WTC11 (cell line): ENCODE data around the gene MFAP1. TPM values are rescaled to one million over a fixed set of nuclear protein-coding genes. Genes with fewer than 3 reads are reported as not detected.

Source experiments
- ATAC-seq: fragments of 200-7000 bp; cut with Tn5 transposase; 2 replicates; pipeline ENCODE4 v1.10.0; 2021; ENCODE audit warnings: mild to moderate bottlenecking, moderate library complexity
- CTCF ChIA-PET: fragments of 300-600 bp; sonication (Branson Sonifier 250); formaldehyde crosslinking; loops from one replicate; lab custom pipeline; 2021; ENCODE audit warnings: antibody characterized with exemption; lab: Charles Lee
- POLR2A ChIA-PET: fragments of 350-600 bp; sonication (Branson Sonifier 250); formaldehyde crosslinking; loops from one replicate; lab custom pipeline; 2021; ENCODE audit warnings: antibody characterized with exemption; lab: Charles Lee
- DNase-seq: peaks from one replicate; pipeline ENCODE4 v3.0.0; 2021; ENCODE audit warnings: low spot score
- H3K27ac Mint-ChIP-seq: 2 replicates; pipeline ENCODE4 v1.8.0; 2021; ENCODE audit warnings: mixed read lengths
- H3K27me3 Mint-ChIP-seq: 2 replicates; pipeline ENCODE4 v1.8.0; 2021; ENCODE audit warnings: low read depth, mild to moderate bottlenecking, moderate library complexity, mixed read lengths
- H3K36me3 Mint-ChIP-seq: 2 replicates; pipeline ENCODE4 v1.8.0; 2021; ENCODE audit warnings: mixed read lengths
- H3K4me1 Mint-ChIP-seq: 2 replicates; pipeline ENCODE4 v1.8.0; 2022; ENCODE audit warnings: mixed read lengths
- H3K4me3 Mint-ChIP-seq: 2 replicates; pipeline ENCODE4 v1.8.0; 2021; ENCODE audit warnings: mild to moderate bottlenecking, moderate library complexity, mixed read lengths
- H3K9me3 Mint-ChIP-seq: 2 replicates; pipeline ENCODE4 v1.8.0; 2021; ENCODE audit warnings: mixed read lengths
- ATF1 ChIP-seq: sonication (generic); formaldehyde crosslinking; IDR thresholded peaks from 2 replicates; pipeline ENCODE4 v1.8.1; 2023; ENCODE audit warnings: mild to moderate bottlenecking, moderate library complexity, missing genetic modification reagents
- EMX1 ChIP-seq: fragments of 250-450 bp; sonication (Bioruptor Pico); IDR thresholded peaks from 2 replicates; pipeline ENCODE4 v1.8.0; 2021; ENCODE audit warnings: mild to moderate bottlenecking
- ETV6 ChIP-seq: sonication (generic); formaldehyde crosslinking; IDR thresholded peaks from 2 replicates; pipeline ENCODE4 v1.8.1; 2022; ENCODE audit warnings: mild to moderate bottlenecking, missing genetic modification reagents
- FOXJ3 ChIP-seq: sonication (generic); formaldehyde crosslinking; IDR thresholded peaks from 2 replicates; pipeline ENCODE4 v1.9.0; 2021; ENCODE audit warnings: missing genetic modification reagents, mild to moderate bottlenecking, borderline replicate concordance
- FOXP1 ChIP-seq: sonication (generic); formaldehyde crosslinking; IDR thresholded peaks from 2 replicates; pipeline ENCODE4 v1.8.0; 2022; ENCODE audit warnings: missing genetic modification reagents, mild to moderate bottlenecking, moderate library complexity, borderline replicate concordance
- JUN ChIP-seq: sonication (generic); formaldehyde crosslinking; IDR thresholded peaks from 2 replicates; pipeline ENCODE4 v1.8.0; 2023; ENCODE audit warnings: mild to moderate bottlenecking, missing genetic modification reagents
- KAT7 ChIP-seq: sonication (generic); formaldehyde crosslinking; IDR thresholded peaks from 2 replicates; pipeline ENCODE4 v1.8.1; 2023; ENCODE audit warnings: missing genetic modification reagents, mild to moderate bottlenecking, borderline replicate concordance
- NFYB ChIP-seq: sonication (generic); formaldehyde crosslinking; conservative IDR thresholded peaks from 2 replicates; pipeline ENCODE4 v1.8.0; 2022; ENCODE audit warnings: low read depth, missing genetic modification reagents
- OVOL2 ChIP-seq: fragments of 250-450 bp; sonication (Bioruptor Pico); IDR thresholded peaks from 2 replicates; pipeline ENCODE4 v1.9.0; 2021; ENCODE audit warnings: mild to moderate bottlenecking, borderline replicate concordance
- TP53 ChIP-seq: sonication (generic); formaldehyde crosslinking; IDR thresholded peaks from 2 replicates; pipeline ENCODE4 v1.8.1; 2023; ENCODE audit warnings: mild to moderate bottlenecking, missing genetic modification reagents
- ZNF219 ChIP-seq: sonication (generic); formaldehyde crosslinking; IDR thresholded peaks from 2 replicates; pipeline ENCODE4 v1.8.0; 2023; ENCODE audit warnings: missing genetic modification reagents, mild to moderate bottlenecking, borderline replicate concordance
- total RNA-seq: library from RNA; stranded (reverse); gene quantifications from 3 replicates; pipeline ENCODE4 v1.2.3, GENCODE V29; 2021
- TF ChIP-seq, protein P1 (sequence below): fragments of 250-450 bp; sonication (Bioruptor Pico); IDR thresholded peaks from 2 replicates; pipeline ENCODE4 v1.9.0; 2021; ENCODE audit warnings: mild to moderate bottlenecking
- TF ChIP-seq, protein P2 (sequence below): fragments of 250-450 bp; sonication (Bioruptor Pico); IDR thresholded peaks from 2 replicates; pipeline ENCODE4 v1.8.0; 2021; ENCODE audit warnings: mild to moderate bottlenecking
- TF ChIP-seq, protein P3 (sequence below): fragments of 200-600 bp; IDR thresholded peaks from 2 replicates; pipeline ENCODE4 v1.8.0; 2022; ENCODE audit warnings: antibody characterized with exemption
- TF ChIP-seq, protein P4 (sequence below): sonication (generic); formaldehyde crosslinking; IDR thresholded peaks from 2 replicates; pipeline ENCODE4 v1.8.0; 2023; ENCODE audit warnings: mild to moderate bottlenecking, missing genetic modification reagents
- TF ChIP-seq, protein P5 (sequence below): sonication (generic); formaldehyde crosslinking; IDR thresholded peaks from 2 replicates; pipeline ENCODE4 v1.8.0; 2023; ENCODE audit warnings: missing genetic modification reagents
- TF ChIP-seq, protein P6 (sequence below): sonication (generic); formaldehyde crosslinking; IDR thresholded peaks from 2 replicates; pipeline ENCODE4 v1.8.1; 2022; ENCODE audit warnings: low read depth, missing genetic modification reagents, borderline replicate concordance
- TF ChIP-seq, protein P7 (sequence below): sonication (generic); formaldehyde crosslinking; conservative IDR thresholded peaks from 2 replicates; pipeline ENCODE4 v1.8.1; 2022; ENCODE audit warnings: mild to moderate bottlenecking, missing genetic modification reagents
- TF ChIP-seq, protein P8 (sequence below): sonication (generic); formaldehyde crosslinking; IDR thresholded peaks from 2 replicates; pipeline ENCODE4 v1.8.0; 2022; ENCODE audit warnings: mild to moderate bottlenecking, missing genetic modification reagents

The MFAP1 gene
- total RNA-seq, 1 experiment from 2014 or later, result 32.4 TPM

DNA sequence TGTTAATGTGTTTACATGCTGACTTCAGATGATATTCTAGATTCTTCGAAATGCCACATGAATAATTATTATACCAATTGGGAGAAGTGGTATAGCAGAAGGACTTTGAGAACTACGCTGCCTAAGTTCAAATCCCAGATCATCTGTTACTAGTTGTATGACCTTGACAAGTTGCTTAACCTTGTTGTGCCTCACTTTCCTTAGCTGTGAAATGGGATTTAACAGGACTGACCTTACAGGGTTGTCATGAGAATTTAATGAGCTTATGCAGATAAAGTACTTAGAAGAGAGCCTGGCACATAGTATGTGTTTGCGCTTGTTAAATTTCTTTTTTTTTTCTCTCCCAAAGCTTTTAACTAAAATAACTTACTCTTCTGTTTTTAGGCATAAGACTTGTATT, 26.8 kb upstream of the MFAP1 start:
- Mint-ChIP-seq H3K4me1 (no peaks in the 10 kb centered on the region), H3K9me3 (no peaks in the 10 kb centered on the region), H3K27ac (no peak overlapping the region), H3K36me3 (peaks cover 24% of the 10 kb centered on the region), H3K27me3 (no peaks in the 10 kb centered on the region), H3K4me3 (no peak overlapping the region)
- ChIA-PET POLR2A (no interaction called here), CTCF (no interaction called here)
- ATAC-seq (no peak), DNase-seq (no peak)
- TF ChIP-seq JUN, result no peak
- TF ChIP-seq, protein P1, sequence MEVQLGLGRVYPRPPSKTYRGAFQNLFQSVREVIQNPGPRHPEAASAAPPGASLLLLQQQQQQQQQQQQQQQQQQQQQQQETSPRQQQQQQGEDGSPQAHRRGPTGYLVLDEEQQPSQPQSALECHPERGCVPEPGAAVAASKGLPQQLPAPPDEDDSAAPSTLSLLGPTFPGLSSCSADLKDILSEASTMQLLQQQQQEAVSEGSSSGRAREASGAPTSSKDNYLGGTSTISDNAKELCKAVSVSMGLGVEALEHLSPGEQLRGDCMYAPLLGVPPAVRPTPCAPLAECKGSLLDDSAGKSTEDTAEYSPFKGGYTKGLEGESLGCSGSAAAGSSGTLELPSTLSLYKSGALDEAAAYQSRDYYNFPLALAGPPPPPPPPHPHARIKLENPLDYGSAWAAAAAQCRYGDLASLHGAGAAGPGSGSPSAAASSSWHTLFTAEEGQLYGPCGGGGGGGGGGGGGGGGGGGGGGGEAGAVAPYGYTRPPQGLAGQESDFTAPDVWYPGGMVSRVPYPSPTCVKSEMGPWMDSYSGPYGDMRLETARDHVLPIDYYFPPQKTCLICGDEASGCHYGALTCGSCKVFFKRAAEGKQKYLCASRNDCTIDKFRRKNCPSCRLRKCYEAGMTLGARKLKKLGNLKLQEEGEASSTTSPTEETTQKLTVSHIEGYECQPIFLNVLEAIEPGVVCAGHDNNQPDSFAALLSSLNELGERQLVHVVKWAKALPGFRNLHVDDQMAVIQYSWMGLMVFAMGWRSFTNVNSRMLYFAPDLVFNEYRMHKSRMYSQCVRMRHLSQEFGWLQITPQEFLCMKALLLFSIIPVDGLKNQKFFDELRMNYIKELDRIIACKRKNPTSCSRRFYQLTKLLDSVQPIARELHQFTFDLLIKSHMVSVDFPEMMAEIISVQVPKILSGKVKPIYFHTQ (CRISPR knock-in tag), result no peak
- TF ChIP-seq EMX1 (CRISPR knock-in tag), result no peak
- TF ChIP-seq NFYB (CRISPR knock-in tag), result no peak
- TF ChIP-seq, protein P2, sequence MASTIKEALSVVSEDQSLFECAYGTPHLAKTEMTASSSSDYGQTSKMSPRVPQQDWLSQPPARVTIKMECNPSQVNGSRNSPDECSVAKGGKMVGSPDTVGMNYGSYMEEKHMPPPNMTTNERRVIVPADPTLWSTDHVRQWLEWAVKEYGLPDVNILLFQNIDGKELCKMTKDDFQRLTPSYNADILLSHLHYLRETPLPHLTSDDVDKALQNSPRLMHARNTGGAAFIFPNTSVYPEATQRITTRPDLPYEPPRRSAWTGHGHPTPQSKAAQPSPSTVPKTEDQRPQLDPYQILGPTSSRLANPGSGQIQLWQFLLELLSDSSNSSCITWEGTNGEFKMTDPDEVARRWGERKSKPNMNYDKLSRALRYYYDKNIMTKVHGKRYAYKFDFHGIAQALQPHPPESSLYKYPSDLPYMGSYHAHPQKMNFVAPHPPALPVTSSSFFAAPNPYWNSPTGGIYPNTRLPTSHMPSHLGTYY, result no peak
- TF ChIP-seq TP53 (CRISPR knock-in tag), result no peak
- TF ChIP-seq, protein P3, sequence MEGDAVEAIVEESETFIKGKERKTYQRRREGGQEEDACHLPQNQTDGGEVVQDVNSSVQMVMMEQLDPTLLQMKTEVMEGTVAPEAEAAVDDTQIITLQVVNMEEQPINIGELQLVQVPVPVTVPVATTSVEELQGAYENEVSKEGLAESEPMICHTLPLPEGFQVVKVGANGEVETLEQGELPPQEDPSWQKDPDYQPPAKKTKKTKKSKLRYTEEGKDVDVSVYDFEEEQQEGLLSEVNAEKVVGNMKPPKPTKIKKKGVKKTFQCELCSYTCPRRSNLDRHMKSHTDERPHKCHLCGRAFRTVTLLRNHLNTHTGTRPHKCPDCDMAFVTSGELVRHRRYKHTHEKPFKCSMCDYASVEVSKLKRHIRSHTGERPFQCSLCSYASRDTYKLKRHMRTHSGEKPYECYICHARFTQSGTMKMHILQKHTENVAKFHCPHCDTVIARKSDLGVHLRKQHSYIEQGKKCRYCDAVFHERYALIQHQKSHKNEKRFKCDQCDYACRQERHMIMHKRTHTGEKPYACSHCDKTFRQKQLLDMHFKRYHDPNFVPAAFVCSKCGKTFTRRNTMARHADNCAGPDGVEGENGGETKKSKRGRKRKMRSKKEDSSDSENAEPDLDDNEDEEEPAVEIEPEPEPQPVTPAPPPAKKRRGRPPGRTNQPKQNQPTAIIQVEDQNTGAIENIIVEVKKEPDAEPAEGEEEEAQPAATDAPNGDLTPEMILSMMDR, result no peak
- TF ChIP-seq, protein P4, sequence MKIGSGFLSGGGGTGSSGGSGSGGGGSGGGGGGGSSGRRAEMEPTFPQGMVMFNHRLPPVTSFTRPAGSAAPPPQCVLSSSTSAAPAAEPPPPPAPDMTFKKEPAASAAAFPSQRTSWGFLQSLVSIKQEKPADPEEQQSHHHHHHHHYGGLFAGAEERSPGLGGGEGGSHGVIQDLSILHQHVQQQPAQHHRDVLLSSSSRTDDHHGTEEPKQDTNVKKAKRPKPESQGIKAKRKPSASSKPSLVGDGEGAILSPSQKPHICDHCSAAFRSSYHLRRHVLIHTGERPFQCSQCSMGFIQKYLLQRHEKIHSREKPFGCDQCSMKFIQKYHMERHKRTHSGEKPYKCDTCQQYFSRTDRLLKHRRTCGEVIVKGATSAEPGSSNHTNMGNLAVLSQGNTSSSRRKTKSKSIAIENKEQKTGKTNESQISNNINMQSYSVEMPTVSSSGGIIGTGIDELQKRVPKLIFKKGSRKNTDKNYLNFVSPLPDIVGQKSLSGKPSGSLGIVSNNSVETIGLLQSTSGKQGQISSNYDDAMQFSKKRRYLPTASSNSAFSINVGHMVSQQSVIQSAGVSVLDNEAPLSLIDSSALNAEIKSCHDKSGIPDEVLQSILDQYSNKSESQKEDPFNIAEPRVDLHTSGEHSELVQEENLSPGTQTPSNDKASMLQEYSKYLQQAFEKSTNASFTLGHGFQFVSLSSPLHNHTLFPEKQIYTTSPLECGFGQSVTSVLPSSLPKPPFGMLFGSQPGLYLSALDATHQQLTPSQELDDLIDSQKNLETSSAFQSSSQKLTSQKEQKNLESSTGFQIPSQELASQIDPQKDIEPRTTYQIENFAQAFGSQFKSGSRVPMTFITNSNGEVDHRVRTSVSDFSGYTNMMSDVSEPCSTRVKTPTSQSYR, result no peak
- TF ChIP-seq OVOL2, result no peak
- TF ChIP-seq, protein P5, sequence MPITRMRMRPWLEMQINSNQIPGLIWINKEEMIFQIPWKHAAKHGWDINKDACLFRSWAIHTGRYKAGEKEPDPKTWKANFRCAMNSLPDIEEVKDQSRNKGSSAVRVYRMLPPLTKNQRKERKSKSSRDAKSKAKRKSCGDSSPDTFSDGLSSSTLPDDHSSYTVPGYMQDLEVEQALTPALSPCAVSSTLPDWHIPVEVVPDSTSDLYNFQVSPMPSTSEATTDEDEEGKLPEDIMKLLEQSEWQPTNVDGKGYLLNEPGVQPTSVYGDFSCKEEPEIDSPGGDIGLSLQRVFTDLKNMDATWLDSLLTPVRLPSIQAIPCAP (CRISPR knock-in tag), result no peak
- TF ChIP-seq ZNF219, result no peak
- TF ChIP-seq FOXP1 (CRISPR knock-in tag), result no peak
- TF ChIP-seq ATF1 (CRISPR knock-in tag), result no peak
- TF ChIP-seq, protein P6, sequence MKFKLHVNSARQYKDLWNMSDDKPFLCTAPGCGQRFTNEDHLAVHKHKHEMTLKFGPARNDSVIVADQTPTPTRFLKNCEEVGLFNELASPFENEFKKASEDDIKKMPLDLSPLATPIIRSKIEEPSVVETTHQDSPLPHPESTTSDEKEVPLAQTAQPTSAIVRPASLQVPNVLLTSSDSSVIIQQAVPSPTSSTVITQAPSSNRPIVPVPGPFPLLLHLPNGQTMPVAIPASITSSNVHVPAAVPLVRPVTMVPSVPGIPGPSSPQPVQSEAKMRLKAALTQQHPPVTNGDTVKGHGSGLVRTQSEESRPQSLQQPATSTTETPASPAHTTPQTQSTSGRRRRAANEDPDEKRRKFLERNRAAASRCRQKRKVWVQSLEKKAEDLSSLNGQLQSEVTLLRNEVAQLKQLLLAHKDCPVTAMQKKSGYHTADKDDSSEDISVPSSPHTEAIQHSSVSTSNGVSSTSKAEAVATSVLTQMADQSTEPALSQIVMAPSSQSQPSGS (CRISPR knock-in tag), result no peak
- TF ChIP-seq, protein P7, sequence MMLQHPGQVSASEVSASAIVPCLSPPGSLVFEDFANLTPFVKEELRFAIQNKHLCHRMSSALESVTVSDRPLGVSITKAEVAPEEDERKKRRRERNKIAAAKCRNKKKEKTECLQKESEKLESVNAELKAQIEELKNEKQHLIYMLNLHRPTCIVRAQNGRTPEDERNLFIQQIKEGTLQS (CRISPR knock-in tag), result no peak
- TF ChIP-seq, protein P8, sequence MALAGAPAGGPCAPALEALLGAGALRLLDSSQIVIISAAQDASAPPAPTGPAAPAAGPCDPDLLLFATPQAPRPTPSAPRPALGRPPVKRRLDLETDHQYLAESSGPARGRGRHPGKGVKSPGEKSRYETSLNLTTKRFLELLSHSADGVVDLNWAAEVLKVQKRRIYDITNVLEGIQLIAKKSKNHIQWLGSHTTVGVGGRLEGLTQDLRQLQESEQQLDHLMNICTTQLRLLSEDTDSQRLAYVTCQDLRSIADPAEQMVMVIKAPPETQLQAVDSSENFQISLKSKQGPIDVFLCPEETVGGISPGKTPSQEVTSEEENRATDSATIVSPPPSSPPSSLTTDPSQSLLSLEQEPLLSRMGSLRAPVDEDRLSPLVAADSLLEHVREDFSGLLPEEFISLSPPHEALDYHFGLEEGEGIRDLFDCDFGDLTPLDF, result no peak
- no peak for TF ChIP-seq ETV6 (CRISPR knock-in tag)
- TF ChIP-seq FOXJ3, result no peak
- TF ChIP-seq KAT7 (CRISPR knock-in tag), result no peak
